ENCODE measurements around the gene FAM124A.

The FAM124A gene

GRCh38 chr13:51222037-51222685 is at the start of gene FAM124A:
TSS of gene FAM124A (plus strand) at chr13:51222398. CDS start at chr13:51222502, 104 bp downstream.
- no peak for FAIRE-seq
- peak; percentile 32 for DNase-seq (ENCODE audit: insufficient read length, low spot score)
- TF ChIP-seq CTCF (IDR thresholded peaks at IDR 0.05; ENCODE audit: insufficient read depth, missing control alignments) = peak; percentile 39

GRCh38 chr13:51175021-51175420 is 47.2 kb upstream of the FAM124A start:
- no peak for FAIRE-seq
- no peak for TF ChIP-seq CTCF (IDR thresholded peaks at IDR 0.05; ENCODE audit: insufficient read depth, missing control alignments)

GRCh38 chr13:51175639-51176038 is 46.6 kb upstream of the FAM124A start:
- no peak for TF ChIP-seq CTCF (IDR thresholded peaks at IDR 0.05; ENCODE audit: insufficient read depth, missing control alignments)
- DNase-seq (ENCODE audit: insufficient read length, low spot score) (no peak), FAIRE-seq (no peak)

More at GRCh38 chr13:51175021-51175420, 47.2 kb upstream of the FAM124A start:
- no peak for DNase-seq (ENCODE audit: insufficient read length, low spot score)

GRCh38 chr13:51177188-51177587 is 45.0 kb upstream of the FAM124A start:
- no peak for DNase-seq (ENCODE audit: insufficient read length, low spot score)
- TF ChIP-seq CTCF (IDR thresholded peaks at IDR 0.05; ENCODE audit: insufficient read depth, missing control alignments) = no peak
- no peak for FAIRE-seq

GRCh38 chr13:51178456-51179074 is 43.6 kb upstream of the FAM124A start:
- DNase-seq (ENCODE audit: insufficient read length, low spot score) = no peak
- TF ChIP-seq CTCF (IDR thresholded peaks at IDR 0.05; ENCODE audit: insufficient read depth, missing control alignments) = no peak
- no peak for FAIRE-seq

- DNase-seq (ENCODE audit: insufficient read length, low spot score) = no peak
- peak; percentile 66 for FAIRE-seq
- TF ChIP-seq CTCF (IDR thresholded peaks at IDR 0.05; ENCODE audit: insufficient read depth, missing control alignments) = no peak
Measured at GRCh38 chr13:51179432-51179971, 42.7 kb upstream of the FAM124A start.
